GM21825 (cell line): Measurements from ENCODE around the gene SYNE4.
"Not testable (repeated sequence)": the region's sequence is repeated elsewhere in the genome, so short reads cannot be mapped to it uniquely, and the experiment has no call there.

Source experiments
- ATAC-seq: cut with Tn5 transposase; IDR thresholded peaks from one replicate; pipeline ENCODE4 v1.9.1; 2021; ENCODE audit warnings: mild to moderate bottlenecking, moderate library complexity; ENCODE audit not compliant: unreplicated experiment

SYNE4 gene

DNA sequence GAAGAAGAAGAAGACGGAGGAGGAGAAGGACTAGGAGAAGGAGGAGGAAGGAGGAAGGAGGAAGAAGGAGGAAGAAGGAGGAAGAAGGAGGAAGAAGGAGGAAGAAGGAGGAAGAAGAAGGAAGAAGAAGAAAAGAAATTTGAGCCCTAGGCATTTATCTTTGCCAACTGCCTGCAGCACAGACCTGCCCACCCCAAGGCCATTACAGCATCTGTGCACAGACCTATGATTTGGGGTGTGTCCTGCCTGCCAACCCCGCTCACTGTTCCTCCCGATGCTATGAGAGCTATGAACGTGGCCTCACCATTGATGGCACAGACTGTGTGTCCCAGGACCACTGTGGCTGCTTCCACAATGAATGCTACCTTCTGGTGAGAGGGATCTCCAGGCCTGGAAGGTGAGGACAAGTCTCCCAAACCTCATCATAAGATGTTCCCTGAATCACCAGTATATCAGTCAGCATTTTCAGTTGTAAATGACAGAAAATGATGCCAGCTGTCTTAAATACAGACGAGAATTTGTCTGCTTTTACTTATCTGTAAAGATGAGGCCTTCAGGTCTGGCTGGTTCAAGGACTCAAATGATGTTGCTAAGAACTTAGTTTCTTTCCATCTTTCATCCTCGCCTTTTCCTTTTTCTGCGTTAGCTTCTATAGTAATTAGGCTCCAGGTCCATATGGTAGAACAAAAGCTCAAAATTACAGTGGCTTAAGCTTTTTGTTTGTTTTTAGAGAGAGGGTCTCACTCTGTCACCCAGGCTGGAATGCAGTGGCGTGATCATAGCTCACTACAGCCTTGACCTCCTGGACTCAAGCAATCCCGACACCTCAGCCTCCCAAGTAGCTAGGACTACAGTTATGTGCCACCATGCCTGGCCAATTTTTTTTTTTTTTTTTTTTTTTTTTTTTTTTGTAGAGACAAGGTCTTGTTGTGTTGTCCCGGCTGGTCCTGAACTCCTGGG, 17.6 kb downstream of the SYNE4 start:
- ATAC-seq = no peak

DNA sequence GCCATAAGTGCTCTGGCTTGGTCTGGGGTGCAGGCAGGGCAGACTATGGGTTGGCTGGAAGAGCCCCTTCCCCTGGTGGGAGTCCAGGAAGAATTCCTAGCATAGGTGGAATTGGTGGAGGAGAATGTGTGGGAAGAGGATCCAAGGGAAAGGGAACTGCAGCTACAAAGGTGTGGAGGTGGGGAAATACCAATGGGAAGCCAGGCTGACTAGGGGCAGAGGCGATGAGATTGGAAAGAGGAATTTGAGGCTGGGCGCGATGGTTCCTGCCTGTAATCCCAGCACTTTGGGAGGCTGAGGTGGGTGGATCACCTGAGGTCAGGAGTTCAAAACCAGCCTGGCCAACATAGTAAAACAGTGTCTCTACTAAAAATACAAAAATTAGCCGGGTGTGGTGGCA, 18.5 kb downstream of the SYNE4 start:
- ATAC-seq = no peak

DNA sequence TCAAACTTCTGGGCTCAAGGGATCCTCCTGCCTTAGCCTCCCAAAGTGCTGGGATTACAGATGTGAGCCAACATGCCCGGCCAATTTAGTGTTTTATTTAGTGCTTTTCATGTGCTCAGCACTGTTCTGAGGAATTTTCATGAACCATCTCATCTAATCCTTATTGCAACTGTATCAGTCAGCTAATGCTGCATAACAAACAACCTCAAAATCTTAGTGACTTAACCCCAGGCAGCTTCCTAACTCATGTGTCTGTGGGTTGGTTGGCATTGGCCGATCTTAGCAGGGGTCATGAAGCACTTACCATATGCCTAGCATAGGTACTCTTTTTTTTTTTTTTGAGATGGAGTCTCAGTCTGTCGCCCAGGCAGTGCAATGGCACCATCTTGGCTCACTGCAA, 19.8 kb downstream of the SYNE4 start:
- no peak for ATAC-seq

DNA sequence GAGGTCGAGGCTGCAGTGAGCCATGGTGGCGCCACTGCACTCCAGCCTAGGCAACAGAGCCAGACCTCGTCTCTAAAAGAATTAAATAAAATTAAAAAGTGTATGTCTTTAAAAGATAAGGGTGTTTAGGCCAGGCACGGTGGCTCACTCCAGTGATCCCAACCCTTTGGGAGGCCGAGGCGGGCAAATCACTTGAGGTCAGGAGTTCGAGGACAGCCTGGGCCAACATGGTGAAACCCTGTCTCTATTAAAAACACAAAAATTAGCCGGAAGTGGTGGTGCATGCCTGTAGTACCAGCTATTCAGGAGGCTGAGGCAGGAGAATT, 21.1 kb downstream of the SYNE4 start:
- no peak for ATAC-seq

DNA sequence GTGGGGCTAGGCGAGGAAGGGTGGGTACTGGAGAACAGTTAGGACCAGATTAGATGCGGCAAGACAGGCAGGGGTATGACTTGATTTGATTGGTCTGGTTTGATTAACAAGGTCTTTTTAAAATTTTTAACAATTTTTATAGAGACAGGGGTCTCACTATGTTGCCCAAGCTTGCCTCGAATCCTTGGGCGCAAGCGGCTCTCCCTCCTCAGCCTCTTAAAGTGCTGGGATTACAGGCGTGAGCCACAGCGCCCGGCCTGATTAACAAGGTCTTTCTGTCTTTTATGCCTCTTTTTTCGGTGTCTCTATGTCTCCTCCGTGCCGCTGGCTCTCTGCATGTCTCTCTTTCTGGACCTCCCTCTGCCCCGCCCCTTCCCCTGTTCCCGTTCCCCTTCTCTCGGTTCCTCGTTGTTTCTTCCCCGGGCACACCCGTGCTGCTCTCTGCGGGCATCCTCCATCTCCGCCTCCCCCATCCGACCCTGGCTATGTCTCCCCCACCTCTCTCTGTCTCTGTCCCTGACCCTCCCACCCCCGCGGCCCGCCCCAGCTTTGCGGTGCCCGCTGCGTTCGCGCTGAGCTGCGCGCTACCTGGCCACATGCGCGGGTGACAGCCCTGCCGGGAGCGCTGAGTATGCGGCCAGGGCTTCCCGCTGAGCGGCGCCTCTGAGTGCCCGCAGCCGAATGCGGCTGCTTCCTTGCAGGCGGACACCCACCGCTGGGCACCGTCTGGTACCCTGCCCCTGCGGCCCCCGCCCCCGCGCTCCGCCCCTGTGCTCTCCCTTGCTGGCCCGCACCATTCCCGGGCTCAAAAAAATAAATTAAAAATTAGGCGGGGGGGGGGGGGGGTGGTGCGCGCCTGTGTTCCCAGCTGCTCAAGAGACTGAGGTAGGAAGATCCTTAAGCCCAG, 21.7 kb downstream of the SYNE4 start:
- ATAC-seq = no peak

DNA sequence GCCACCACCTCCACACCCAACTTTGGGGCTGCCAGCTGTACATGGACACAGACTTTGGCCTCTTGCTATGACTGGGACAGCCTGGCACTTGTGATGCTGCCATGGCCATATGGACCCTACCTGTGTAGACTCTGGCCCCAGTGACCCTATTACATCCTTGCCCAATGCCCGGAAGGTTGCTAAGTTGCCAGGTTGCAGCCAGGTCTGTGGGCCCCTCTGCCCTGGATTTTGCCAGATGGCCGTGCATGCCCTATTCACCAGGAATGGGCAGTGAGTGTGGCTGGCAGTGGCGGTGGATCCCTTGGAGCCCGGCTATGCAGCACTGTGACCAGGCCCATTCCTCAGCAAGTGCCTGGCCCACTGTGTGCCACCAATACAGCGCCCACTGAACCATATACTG, 22.5 kb downstream of the SYNE4 start:
- no peak for ATAC-seq

DNA sequence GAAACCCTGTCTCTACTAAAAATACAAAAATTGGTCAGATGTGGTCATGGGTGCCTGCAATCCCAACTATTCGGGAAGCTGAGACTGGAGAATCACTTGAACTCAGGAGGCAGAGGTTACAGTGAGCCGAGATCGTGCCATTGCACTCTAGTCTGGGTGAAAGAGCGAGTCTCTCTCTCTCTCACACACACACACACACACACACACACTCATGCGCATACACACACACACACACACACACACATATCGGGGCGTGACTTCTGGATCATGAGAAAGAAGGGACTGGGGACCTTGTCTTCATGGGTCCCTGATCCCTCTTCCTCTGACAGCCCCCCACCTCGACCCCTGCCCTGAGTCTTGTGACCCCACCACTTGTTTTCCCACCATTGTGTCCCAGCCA, 25.4 kb downstream of the SYNE4 start:
- no peak for ATAC-seq

DNA sequence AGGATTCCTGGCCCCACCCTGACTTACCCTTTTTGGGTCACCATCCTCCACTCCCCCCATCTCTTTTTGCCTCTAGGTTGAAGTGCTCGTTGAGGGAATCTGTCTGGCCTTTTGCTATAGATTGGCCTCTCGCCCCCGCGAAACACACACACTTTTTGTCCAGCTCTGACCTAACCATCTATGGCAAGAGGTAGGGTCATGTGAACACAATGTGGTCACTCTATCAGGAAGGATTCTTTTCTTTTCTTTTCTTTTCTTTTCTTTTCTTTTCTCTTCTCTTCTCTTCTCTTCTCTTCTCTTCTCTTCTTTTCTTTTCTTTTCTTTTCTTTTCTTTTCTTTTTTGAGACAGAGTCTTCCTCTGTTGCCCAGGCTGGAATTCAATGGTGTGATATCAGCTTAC, 27.6 kb downstream of the SYNE4 start:
- ATAC-seq = not testable (repeated sequence)

DNA sequence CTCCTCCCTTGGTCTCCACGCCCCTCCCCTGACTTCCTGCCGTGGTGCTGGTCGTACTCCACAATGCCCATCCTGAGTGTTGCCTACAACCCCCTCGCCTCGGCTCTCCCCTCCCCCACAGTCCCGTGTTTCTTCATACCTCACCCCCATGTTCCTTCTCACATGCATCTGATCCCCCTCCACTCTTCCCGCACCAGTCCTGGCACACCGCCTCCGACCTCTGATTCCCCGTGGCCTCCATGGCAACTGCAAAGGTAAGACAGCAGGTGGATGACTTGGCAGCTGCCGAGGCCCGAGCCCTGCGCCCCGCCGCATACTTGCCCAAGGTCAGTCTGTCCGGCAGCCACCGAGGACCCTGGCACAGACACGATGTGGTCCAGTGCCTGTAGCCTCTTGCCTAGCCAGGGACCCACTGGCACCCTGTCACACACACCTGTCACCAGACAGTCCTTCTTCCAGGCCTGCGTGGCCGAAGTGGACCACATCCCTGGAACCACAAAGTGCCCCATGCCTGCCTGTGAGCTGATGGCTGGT, 29.7 kb downstream of the SYNE4 start:
- ATAC-seq = no peak

DNA sequence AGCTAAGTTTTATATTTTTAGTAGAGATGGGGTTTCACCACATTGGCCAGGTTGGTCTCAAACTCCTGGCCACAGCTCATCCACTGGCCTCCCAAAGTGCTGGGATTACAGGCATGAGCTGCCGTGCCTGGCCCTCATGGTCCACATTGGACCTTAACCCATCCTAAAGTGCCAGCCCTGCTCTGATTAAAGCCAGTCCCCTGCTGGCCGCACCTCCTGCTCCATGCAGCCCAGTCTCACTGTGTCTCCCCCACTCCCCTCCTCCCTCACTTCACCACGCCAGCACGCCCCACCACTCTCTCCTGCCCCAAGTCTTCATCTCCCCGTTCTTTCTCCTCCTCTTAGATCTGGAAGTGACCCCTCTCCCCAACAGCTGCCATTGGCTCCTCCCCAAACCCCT, 30.3 kb downstream of the SYNE4 start:
- ATAC-seq = no peak

DNA sequence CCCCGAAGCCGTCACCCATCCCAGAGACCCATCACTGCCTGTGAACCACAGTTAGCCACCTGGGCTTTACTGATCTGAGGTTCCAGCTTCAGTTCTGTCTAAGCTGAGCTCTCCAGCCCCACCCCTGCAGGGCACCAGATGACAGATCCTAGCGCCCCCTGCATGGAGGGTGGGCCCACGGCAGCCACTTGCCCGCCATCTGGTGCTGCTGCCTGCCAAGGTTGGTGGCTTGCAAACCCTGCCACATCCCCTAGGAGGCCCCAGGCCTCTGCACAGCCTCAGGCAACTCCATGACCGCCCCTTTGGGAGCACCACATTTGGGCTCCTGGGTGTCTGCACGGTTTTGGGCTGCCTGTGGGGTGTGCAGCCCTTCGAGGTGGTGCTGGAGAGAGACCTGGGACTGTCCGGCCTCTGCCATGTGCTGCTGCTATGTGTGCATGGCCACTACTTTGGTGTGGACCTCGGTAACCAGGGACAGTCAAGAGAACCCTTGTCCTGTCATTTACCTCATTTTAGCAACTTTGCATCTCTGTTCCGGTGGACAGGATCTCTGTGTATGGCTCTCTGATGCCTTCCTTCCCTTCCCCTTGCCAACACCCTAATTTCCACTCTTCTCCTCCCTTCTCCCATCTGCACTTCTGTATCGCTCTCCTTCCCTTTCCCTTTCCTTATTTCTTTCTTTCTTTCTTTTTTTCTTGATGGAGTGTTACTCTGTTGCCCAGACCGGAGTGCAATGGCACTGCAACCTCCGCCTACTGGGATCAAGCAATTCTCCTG, 31.0 kb downstream of the SYNE4 start:
- no peak for ATAC-seq

DNA sequence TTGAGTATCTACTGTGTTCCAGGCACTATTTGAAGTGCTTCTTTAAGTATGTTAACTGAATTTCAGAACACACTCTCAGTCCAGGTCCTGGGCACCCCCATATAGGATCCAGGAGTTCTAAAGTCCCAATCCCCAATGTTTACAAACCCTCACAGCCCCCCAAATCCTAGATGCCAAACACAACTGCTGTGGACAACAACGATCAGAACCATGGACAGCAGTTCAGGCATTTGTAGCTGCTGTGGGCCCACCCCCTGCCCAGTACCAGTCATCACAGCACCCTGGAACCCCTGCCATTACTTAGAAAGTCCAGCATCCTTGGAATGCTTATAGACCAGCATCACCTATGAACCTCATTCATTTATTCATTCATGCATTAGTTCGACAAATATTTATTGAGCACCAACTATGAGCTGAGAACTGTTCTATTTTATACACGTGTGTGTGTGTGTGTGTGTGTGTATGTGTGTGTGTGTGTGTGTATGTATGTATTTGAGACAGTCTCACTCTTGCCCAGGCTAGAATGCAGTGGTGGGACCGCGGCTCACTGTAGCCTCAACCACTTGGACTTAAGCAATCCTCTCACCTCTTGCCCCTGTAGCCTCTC, 32.9 kb downstream of the SYNE4 start:
- ATAC-seq = no peak

DNA sequence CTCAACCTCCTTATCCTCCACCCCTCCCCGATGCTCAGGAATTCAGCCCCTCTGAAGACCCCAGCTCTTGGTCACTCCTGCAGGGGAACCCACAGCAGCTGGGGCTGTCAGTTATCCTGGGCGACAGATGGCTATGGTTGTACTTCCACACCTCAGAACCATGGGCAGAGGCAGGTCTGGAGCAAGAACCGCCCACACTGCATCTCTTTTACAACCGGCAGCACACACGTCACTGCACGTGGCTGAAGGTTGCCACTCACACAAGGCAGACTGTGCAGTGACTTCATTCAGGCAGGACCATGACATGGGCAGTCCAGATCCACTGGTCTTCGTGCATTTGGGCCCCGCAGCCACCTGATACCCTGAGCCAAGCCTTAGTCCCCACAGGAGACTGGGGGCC, 35.1 kb downstream of the SYNE4 start:
- no peak for ATAC-seq

DNA sequence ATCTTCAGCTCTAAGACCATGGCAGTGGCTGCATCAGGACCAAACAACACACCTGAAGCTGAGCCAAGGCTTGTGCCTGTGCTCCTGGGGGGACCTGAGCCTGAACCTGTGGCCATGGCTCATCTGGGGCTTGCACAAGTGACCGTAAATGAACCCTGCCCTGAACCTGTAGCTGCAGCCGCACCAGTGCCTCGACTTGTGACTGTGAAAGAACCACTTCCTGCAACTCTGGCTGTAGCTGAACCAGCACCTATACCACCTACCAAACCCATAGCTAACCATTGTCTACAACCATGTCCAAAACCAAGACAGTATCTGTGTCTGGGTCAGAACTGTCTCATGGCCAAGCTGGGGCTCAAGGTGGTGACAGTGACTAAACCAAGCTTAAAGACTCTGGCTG, 41.8 kb downstream of the SYNE4 start:
- no peak for ATAC-seq

DNA sequence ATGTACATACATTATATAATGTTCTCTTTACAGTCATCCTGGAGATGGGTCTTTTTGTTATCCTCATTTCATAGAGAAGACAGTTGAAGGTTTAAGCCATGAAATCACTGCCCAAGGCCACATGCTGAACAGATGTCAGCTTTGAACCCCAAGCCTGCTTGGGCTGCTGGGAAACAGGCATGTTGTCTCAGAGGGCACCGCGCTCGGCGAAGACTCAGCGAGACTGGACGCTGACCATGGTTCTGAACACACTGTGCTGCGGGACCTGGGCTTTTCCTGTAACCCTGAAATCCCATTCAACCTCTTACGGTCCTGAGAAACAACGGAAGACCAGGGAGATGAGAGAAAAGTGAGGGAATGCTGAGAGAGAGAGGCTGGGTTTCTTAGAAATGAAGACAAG, 45.1 kb downstream of the SYNE4 start:
- ATAC-seq = no peak

DNA sequence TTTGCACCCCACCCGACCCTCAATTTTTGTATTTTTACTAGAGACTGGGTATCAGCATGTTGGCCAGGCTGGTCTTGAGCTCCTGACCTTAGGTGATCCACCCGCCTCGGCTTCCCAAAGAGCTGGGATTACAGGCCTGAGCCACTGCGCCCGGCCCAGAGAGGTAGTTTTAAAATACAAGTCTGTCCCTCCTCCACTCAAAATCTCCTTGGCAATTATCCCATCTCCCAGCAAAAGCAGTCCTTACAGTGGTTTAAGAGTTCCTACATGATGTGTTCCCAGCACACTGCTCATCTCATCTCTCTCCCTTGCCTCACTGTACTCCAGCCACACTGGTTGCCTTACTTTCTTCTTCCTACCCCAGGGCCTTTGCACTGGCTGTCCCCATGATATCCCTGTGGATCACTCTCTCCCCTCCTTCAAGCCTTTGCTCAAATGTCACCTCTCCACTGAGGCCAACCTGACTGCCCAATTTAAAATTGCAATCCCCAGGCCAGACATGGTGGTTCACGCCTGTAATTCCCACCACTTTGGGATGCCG, 48.1 kb downstream of the SYNE4 start:
- no peak for ATAC-seq

DNA sequence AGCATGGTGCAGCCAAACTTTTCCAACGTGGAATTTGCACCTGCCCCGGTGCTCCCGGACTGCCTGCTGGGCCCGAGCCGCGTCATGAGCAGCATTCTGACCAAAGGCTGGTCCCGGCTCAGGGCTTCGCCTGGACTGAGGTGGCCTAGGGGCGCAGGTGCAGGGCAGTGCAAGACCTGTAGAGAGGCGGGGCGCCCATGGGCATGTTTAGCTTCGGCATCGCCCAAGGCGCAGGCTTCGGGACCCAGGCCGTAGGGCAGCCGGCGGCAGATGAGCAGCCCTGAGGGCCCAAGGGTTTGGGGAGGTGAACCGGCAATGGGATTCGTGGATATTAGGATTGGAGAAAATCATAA, 48.7 kb downstream of the SYNE4 start:
- ATAC-seq = no peak

DNA sequence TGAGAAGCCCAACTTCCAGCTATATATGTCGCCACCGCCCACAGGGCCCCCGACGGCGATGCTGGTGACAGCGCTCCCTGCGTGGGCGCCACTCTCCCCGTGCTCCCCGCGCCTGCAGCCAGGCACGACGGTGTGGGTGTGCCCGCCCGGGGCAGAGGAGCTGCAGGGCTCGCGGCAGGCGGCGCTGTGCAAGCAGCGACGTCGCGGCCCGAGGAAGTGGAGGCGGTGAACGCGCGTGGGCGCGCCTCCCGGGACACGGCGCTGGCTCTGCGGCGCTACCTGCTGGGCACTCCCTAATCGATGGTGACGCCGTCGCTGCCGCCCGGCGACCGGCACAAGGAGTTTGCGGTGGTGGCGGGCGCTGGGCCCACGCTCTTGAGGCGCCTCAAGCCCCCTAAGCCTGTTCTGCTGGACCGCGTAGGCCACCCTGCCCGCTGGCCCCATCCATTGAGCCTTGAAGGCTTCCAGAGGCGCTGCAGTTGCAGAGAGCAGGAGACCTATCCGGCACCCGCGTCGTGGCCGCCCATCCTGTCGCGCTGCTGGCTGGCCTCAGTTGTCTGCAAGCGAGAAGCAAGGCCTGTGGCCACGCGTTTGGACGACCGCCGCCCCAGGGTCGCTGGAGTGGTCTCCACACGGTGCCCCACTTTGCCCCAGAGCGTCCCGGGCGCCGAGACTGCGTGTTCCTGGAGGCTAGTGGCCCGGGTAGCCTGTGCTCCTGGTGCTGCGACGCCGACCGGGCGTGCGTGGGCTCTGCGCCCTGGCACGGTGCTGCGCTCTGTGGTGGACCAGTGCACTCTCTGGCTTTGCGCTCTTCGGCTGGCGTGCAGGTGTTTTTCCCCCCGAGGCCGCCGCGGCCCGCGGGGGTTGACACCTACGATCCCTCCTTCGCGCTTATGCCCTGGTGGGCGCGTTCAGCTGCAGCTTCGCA, 49.3 kb downstream of the SYNE4 start:
- no peak for ATAC-seq

DNA sequence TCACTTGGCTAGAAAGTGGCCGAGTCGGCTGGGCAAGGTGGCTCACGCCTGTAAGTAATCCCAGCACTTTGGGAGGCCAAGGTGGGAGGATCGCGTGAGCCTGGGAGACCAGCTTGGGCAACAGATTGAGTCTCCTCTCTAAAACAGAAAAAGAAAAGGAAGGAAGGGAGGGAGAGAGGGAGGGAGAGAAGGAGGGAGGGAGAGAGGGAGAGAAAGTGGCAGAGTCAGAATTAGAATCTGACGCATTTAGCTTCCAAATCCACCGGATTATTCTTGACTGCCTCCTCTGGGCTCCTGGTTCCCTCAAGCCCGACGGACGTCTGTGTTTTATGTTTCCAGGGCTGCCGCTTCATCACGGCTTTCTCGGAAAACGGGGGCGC, 50.0 kb downstream of the SYNE4 start:
- no peak for ATAC-seq
